ENCODE results near the gene SHB.
A peak's percentile ranks its signal among the peaks of the same experiment; 100 is the strongest.

DNA sequence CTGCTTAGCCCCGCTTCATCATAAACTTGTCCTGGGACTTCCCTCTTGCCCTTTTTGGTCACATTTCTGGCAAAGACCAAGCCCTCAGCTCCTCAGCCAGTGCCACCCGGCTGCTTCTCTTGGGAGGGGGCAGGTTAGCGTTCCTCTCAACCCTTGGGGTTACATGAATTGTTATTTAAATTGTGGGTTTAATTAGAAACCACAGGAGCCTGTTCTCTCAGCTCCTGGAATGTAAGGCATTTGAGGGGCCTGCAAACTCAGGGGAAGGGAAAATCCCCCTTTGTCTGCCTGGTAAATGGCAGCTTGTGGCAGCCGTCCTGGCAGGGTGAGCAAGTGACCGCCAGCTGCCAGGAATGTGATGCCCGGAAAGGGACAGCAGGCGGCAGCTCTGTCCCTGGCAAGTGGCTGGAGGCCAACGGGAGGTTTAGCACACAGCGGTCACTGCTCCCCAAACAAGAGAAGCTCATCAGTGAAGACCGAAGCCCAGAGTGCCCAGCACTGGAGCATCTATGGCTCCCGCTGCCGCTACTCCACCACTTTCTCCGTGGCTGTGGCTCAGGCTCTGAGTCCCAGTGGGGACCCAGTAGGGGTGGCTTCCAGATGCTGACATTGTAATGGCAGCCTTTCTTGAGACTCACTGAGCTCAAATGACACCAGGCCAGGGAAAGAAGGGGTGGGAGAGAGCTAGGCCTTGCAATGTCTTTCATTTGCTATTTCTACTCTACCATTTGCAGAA lies 51.7 kb downstream of the SHB start:
- TF ChIP-seq, protein P1, sequence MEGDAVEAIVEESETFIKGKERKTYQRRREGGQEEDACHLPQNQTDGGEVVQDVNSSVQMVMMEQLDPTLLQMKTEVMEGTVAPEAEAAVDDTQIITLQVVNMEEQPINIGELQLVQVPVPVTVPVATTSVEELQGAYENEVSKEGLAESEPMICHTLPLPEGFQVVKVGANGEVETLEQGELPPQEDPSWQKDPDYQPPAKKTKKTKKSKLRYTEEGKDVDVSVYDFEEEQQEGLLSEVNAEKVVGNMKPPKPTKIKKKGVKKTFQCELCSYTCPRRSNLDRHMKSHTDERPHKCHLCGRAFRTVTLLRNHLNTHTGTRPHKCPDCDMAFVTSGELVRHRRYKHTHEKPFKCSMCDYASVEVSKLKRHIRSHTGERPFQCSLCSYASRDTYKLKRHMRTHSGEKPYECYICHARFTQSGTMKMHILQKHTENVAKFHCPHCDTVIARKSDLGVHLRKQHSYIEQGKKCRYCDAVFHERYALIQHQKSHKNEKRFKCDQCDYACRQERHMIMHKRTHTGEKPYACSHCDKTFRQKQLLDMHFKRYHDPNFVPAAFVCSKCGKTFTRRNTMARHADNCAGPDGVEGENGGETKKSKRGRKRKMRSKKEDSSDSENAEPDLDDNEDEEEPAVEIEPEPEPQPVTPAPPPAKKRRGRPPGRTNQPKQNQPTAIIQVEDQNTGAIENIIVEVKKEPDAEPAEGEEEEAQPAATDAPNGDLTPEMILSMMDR (IDR thresholded peaks at IDR 0.05) = peak; percentile 69
- no peak for TF ChIP-seq EZH2phosphoT487 (IDR thresholded peaks at IDR 0.05)
- no peak for TF ChIP-seq EZH2 (IDR thresholded peaks at IDR 0.05)
